ENCODE data around the gene PHF21A. TPM values are rescaled to one million over a fixed set of nuclear protein-coding genes. Genes with fewer than 3 reads are reported as not detected.

Gene PHF21A
- total RNA-seq, 1 donor from 2014 or later: 30.7 TPM

GRCh38 chr11:45884596-45885185, 236.6 kb downstream of the PHF21A start:
- DNase-seq: no peak

Other genes starting within 250 kb of the PHF21A start
- 74.7 TPM for gene MAPK8IP1, start 235.8 kb downstream of the PHF21A start, total RNA-seq
- 1.4 TPM for gene FREY1, start 214.2 kb downstream of the PHF21A start, total RNA-seq
- gene PEX16, start 203.6 kb downstream of the PHF21A start, total RNA-seq: 19.0 TPM
- gene LARGE2, start 198.8 kb downstream of the PHF21A start, total RNA-seq: 0.16 TPM
- gene CREB3L1, start 156.2 kb upstream of the PHF21A start, total RNA-seq: 1.2 TPM
- gene DGKZ, start 226.0 kb upstream of the PHF21A start, total RNA-seq: 33.5 TPM